Pancreas (tissue), 10 donors: ENCODE measurements around the gene NRGN. TPM values are rescaled to one million over a fixed set of nuclear protein-coding genes. Genes with fewer than 3 reads are reported as not detected.
A peak's percentile ranks its signal among the peaks of the same experiment; 100 is the strongest.

Source experiments
- ATAC-seq, 4 donors: fragments of 200-7000 bp; cut with Tn5 transposase; one replicate each; pipeline versions ENCODE4 v1.8.0 to v1.9.1; 2020; ENCODE audit warnings: mild to moderate bottlenecking in 4 of 4, moderate library complexity in 4 of 4
- DNase-seq, 6 donors: peaks; one replicate each; pipeline ENCODE4 v3.0.0-alpha.2; 2020
- FAIRE-seq: peaks from 2 replicates; lab custom pipeline; 2012; peaks lifted over from hg19 to GRCh38; lab: Jason Lieb, UNC
- H3K27ac ChIP-seq, 4 donors: fragments of 200-600 bp; sonication (generic); 1 replicate in 3 of 4; 2 replicates in 1 of 4; pipeline versions ENCODE4 v1.5.0 to v1.8.0; 2020
- H3K27me3 ChIP-seq, 4 donors: fragments of 200-600 bp; one replicate each; pipeline ENCODE4 v1.8.0; 2021
- H3K36me3 ChIP-seq, 3 donors: fragments of 200-600 bp; sonication (generic) in 1 of 3; one replicate each; pipeline versions ENCODE4 v1.5.0 to v1.8.0; 2020 to 2021
- H3K4me1 ChIP-seq, 3 donors: fragments of 200-600 bp; one replicate each; pipeline ENCODE4 v1.8.0; 2021
- H3K4me3 ChIP-seq, 4 donors: fragments of 200-600 bp; sonication (generic) in 2 of 4; one replicate each; pipeline versions ENCODE4 v1.5.0 to v1.8.0; 2020 to 2021
- H3K9me3 ChIP-seq, 4 donors: fragments of 200-600 bp; one replicate each; pipeline ENCODE4 v1.8.0; 2021
- WGBS, 2 donors: extraction: QIAGEN DNeasy Blood & Tissue Kit; methylation state at CpG; one replicate each; pipeline ENCODE4 v1.1.7; 2013; 5-methylcytosine and 5-hydroxymethylcytosine counted together
- intact Hi-C, 3 donors: fragments of 100-400 bp; cut with DNase I; formaldehyde crosslinking; loops; one replicate each; pipeline versions ENCODE4 v1.11.1 to v1.14.2; 2022
- polyA plus RNA-seq, 2 donors: library from polyadenylated mRNA; stranded (reverse); fragments of 200-250 nt; gene quantifications; one replicate each; pipeline ENCODE4 v1.2.3, GENCODE V29; 2013
- total RNA-seq, 6 donors: library from RNA; stranded (reverse); fragmentation: NEBNext Ultra II Directional in 4 of 6; extraction: Animal tissue kit (Norgen Biotek cat#: 25700) in 4 of 6; gene quantifications; one replicate each; pipeline versions ENCODE4 v1.2.1 to v1.2.4, GENCODE V29; 2021 to 2023
- TF ChIP-seq, protein P1 (sequence below), 4 donors: fragments of 200-600 bp; sonication (generic) in 3 of 4; IDR thresholded peaks; one replicate each; pipeline versions ENCODE4 v1.5.0 to v1.8.0; 2021; ENCODE audit warnings: antibody characterized with exemption in 4 of 4
- donor health status: healthy with polysubstance abuse.
- donor health status: DM: no; HTN: no; CAD: no; lungs with moderate emphysema.
- donor health status: DM: no; HTN: no; CAD: no.
- donor health status: control.
- donor health status: control.
- donor health status: Bipolar disorder and iron deficiency.
- donor health status: DM: yes; HTN: yes; CAD: no.
- donor health status: DM: no; HTN: no; CAD: no.
- donor health status: DM: no; HTN: no; CAD: no.
- donor health status: DM: yes; HTN: yes; CAD: no.

Gene NRGN
- total and polyA plus RNA-seq, 8 donors, result 0.24 to 3.7 (median 1.5) TPM; not detected in 1

DNA sequence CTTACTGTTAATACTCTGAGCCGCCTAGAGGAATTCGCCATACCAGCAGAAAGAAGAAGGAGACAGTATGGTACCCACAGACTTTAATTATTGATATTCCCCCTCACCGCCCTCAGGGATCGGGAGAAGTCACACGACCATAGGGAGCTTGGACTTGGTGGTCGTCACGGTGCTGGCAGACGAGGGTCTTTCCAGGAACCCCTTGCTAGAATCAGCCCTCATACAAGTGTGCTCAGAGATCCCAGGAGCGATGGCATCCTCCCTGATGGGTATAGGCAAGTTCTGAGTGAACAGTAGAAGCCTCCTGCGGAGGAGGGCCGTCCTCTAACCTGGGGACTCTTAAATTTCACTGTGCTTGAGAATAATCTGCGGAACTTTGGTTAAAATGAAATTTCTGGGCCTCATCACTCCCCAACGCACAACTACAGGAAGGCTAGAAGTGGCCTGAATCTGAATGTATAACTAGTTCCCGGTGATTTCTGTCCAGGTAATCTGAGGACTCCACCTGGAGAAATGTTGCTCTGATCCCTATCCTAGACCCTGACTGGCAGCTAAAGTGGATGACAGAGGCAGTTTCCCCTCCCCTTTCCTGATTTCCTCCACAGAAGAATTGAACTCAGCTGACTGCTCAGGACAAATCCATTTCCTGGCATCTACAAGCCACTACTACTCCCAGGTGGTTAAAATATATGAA lies 7.8 kb downstream of the NRGN start:
- Histone ChIP-seq H3K4me1 (no peaks in the 10 kb centered on the region), H3K27ac (peak overlapping the region in 3 of 4 donors; percentile 6 to 82 (median 71)), H3K9me3 (no peaks in the 10 kb centered on the region), H3K36me3 (no peaks in the 10 kb centered on the region), H3K27me3 (no peaks in the 10 kb centered on the region), H3K4me3 (no peak overlapping the region)
- FAIRE-seq (no peak), DNase-seq (no peak), ATAC-seq (no peak)
- TF ChIP-seq, protein P1, sequence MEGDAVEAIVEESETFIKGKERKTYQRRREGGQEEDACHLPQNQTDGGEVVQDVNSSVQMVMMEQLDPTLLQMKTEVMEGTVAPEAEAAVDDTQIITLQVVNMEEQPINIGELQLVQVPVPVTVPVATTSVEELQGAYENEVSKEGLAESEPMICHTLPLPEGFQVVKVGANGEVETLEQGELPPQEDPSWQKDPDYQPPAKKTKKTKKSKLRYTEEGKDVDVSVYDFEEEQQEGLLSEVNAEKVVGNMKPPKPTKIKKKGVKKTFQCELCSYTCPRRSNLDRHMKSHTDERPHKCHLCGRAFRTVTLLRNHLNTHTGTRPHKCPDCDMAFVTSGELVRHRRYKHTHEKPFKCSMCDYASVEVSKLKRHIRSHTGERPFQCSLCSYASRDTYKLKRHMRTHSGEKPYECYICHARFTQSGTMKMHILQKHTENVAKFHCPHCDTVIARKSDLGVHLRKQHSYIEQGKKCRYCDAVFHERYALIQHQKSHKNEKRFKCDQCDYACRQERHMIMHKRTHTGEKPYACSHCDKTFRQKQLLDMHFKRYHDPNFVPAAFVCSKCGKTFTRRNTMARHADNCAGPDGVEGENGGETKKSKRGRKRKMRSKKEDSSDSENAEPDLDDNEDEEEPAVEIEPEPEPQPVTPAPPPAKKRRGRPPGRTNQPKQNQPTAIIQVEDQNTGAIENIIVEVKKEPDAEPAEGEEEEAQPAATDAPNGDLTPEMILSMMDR (IDR thresholded peaks at IDR 0.05), result no peak
- intact Hi-C loops, result loop anchor here in 1 of 3 donors (10.0 kb wide), 1 partner anchor 73 kb away; the partner anchor contains the start of genes SIAE and SPA17
- whole genome bisulfite sequencing, 2 donors, result 67 to 70% methylated on average over 14 of the region's 14 CpGs

DNA sequence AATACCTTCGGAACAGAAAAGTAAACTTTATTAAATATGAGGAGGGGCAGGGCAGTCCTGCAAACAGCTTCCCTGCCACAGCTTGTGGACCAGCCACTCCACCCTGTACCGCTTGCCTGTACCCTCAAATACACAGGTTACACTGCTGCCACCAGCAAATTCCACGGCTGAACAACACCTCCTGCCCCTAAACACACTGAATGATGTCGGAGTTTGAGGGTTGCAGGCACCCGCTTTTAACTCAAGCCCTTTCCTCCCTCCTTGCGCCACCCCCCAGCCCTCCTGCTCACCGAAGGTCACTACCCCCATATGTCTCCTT lies 8.3 kb downstream of the NRGN start:
- ATAC-seq, result no peak
- intact Hi-C loops, result loop anchor here in 1 of 3 donors (10.0 kb wide), 1 partner anchor 73 kb away; the partner anchor contains the start of genes SIAE and SPA17
- H3K4me3 ChIP-seq, result no peak overlapping the region
- 77 to 80% methylated on average over 7 of the region's 7 CpGs for WGBS, 2 donors
- no peak for FAIRE-seq
- TF ChIP-seq, protein P1 (IDR thresholded peaks at IDR 0.05), result no peak
- H3K27ac ChIP-seq, result no peak overlapping the region
- H3K36me3 ChIP-seq, result no peaks in the 10 kb centered on the region
- H3K4me1 ChIP-seq, result no peaks in the 10 kb centered on the region
- DNase-seq, result no peak
- no peaks in the 10 kb centered on the region for H3K27me3 ChIP-seq
- no peaks in the 10 kb centered on the region for H3K9me3 ChIP-seq

DNA sequence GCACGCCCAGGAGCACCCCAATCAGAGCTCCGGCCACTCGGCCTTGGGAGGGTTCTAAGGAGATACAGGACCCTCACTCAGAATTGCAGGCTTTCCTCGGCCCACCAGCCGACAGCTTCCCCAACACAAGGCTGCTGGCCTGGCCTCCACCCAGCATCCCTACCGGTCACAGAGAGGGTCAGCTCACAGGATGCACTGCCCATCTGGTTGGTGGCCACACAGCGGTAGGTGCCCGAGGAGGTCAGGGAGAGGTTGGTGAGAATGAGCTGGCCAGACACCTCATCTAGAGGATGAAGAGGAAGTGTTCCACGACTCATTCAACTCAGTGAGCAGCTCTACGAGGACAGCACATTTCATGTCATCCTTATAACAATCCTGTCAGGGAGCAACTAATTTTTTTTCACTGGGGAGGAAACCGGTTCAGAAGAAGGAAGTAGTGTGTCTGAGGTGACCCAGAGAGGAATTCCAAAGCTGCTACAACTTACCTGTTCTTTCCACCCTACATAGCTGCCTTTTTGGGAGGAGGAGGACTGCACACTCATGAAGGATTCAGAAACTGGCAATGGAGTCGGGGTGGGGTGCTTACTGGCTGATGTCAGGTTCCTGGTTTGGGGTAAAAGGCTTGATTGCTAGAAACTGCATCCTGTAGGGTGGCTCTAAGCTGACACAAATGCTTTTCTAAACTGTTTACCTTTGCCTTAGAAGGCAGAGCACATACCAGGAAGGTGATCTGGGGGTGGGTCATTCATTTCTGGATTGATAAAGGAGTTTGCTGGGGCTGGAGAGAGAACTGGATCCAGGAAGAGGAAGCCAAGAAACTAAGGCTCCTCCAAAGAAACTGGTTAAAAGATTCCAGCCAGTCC lies 9.0 kb downstream of the NRGN start:
- ATAC-seq (no peak), DNase-seq (peak in 1 of 6 donors; percentile 18), FAIRE-seq (no peak)
- WGBS, 2 donors, result 61 to 64% methylated on average over 12 of the region's 12 CpGs
- Histone ChIP-seq H3K36me3 (no peaks in the 10 kb centered on the region), H3K9me3 (no peaks in the 10 kb centered on the region), H3K27ac (peak overlapping the region in 1 of 4 donors; percentile 15), H3K4me1 (no peaks in the 10 kb centered on the region), H3K4me3 (no peak overlapping the region), H3K27me3 (no peaks in the 10 kb centered on the region)
- intact Hi-C loops, result loop anchor here in 1 of 3 donors (10.0 kb wide), 1 partner anchor 74 kb away; the partner anchor contains the start of genes SIAE and SPA17
- TF ChIP-seq, protein P1 (IDR thresholded peaks at IDR 0.05), result no peak

DNA sequence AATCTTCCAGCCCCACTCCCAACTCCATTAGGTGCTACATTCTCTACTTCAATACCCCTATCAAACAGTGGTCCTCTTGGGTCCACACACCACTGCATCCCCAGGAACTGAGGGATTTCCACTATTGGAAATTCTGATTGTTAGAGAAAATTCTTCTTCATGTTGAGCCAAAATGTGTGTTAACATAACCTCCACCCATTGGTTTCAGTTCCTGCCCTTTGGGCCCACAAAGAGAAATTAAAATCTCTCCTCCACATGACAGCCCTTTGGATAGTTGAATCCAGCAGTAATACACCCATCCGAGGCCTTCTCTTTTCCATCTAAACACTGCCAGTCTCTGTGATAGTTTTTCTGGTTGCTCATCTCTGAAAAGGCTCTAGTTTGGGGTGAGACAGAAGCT lies 10.2 kb downstream of the NRGN start:
- H3K27ac ChIP-seq, result no peak overlapping the region
- DNase-seq, result no peak
- H3K4me3 ChIP-seq, result no peak overlapping the region
- no peaks in the 10 kb centered on the region for H3K36me3 ChIP-seq
- no peak for FAIRE-seq
- no peaks in the 10 kb centered on the region for H3K4me1 ChIP-seq
- TF ChIP-seq, protein P1 (IDR thresholded peaks at IDR 0.05), result no peak
- 75 to 82% methylated on average over 1 of the region's 1 CpG for WGBS, 2 donors
- no peak for ATAC-seq
- no peaks in the 10 kb centered on the region for H3K27me3 ChIP-seq
- no peaks in the 10 kb centered on the region for H3K9me3 ChIP-seq
- intact Hi-C loops, result loop anchor here in 2 of 3 donors (10.0 kb wide), 2 partner anchors 75 to 85 kb away; partner anchors contain the start of genes SIAE (in 1 of the 2) and SPA17 (in 1 of the 2)
